RPMI8226 (cell line): Measurements from ENCODE around the gene ZBTB16.
A peak's percentile ranks its signal among the peaks of the same experiment; 100 is the strongest.

Experiments used
- DNase-seq: peaks from one replicate; pipeline ENCODE4 v3.0.0-alpha.2; 2015

Gene ZBTB16

GRCh38 chr11:114251815-114252337 lies 192.4 kb downstream of the ZBTB16 start:
- DNase-seq, result no peak

- no peak for DNase-seq
Measured at GRCh38 chr11:114252767-114253166, 193.3 kb downstream of the ZBTB16 start.

DNA sequence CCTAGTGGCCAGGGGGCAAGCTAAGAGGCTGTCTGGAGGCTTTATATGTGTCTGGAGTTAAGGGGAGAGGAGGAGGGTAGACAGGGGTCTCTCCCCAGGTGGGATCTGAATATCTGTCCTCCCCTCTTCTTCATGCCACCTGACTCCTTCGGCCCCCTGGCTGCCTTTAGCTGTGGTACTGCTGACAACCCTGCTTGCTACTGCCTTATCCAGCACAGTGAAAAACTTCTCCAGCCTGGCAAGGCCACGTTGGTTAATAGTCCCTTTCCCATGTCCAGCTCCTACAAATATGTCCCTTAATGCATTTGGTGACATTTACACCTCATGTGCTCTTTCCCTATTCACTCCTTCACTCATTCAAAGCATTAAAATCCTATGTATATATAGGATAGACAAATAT lies 194.3 kb downstream of the ZBTB16 start:
- no peak for DNase-seq

DNA sequence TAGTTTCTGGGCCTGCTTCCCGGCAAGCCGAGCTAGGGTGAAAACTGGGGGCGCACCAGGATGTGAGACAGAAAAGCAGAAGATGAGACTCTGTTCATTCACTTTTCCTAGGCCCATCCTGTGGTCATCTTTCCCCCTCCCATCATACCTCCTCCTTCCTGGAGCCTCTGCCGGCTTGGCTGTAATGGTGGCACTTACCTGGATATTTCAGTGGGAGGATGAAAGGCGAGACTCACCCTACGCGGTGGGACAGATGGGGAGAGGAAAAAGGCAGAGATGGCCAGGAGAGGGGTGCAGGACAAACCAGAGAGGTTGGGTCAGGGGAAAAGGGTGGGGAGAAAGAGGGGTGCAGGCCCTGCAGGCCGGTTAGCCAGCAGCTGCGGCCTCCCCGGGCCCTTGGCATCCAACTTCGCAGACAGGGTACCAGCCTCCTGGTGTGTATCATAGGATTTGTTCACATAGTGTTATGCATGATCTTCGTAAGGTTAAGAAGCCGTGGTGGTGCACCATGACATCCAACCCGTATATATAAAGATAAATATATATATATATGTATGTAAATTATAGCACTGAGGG lies 195.1 kb downstream of the ZBTB16 start:
- DNase-seq, result no peak

- DNase-seq, result no peak
Measured at GRCh38 chr11:114255289-114255688, 195.8 kb downstream of the ZBTB16 start.

- no peak for DNase-seq
Measured at GRCh38 chr11:114256176-114256966, 196.9 kb downstream of the ZBTB16 start.

DNA sequence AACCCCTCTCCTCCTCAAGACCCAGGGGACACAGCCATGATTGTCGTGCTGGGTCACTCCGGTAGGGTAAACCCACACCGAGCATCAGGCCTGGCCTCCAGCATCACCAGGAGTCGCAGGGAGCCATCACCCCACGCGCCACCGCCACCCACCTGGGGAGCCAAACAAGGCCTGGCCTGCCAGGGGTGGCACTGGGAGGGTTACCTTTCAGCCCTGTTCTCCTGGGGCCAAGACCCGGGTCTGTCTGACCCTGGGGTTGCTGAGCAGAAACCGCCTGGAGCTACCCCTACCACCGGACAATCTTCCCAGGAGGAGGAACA lies 197.4 kb downstream of the ZBTB16 start:
- DNase-seq, result no peak

DNA sequence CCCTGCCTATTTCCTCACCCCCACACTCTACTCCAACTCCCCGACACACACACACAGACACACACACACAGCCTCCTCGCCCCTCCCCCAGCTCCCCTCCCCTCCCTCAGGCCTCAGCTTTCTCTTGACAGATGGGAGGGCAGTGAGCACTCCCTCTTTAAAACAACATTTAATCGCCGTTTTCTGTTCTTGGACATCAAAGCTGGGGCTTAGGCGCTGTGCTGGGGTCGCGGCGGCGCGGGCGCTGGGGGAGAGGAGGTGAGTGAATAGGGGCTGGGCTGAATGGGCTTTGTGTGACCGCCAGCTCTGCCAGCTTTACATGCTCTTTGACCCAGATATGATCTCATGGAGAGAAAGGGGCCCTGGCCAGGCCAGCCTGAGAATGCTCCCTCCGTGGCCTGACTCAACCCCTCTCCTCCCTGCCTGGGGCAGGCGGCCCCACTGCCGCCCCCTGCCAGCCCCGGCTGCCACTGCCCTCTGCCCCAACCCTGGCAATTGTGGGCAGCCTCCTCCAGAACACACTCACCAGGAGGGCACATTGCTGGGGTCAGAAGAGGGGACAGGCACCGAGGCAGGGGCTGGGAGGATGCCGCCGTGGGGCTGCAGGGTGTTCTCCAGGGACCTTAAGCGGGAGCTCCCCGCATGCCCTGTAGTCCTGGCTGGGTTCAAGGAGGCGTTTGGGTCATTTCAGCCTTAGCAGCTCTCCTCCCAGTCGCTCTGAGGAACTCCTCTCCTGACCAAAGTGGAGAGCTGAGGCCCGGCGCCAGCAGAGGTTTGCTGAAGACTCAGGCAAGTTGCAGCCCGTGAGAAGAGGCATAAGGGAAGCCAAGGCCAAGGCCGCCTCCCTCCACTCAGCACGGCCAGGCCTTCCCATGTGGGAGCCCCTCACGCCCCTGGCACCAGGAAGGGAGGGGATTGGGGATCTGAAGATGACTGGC lies 198.4 kb downstream of the ZBTB16 start:
- DNase-seq, result no peak

- no peak for DNase-seq
Measured at GRCh38 chr11:114258696-114259095, 199.2 kb downstream of the ZBTB16 start.

GRCh38 chr11:114259124-114259526 lies 199.6 kb downstream of the ZBTB16 start:
- no peak for DNase-seq

DNA sequence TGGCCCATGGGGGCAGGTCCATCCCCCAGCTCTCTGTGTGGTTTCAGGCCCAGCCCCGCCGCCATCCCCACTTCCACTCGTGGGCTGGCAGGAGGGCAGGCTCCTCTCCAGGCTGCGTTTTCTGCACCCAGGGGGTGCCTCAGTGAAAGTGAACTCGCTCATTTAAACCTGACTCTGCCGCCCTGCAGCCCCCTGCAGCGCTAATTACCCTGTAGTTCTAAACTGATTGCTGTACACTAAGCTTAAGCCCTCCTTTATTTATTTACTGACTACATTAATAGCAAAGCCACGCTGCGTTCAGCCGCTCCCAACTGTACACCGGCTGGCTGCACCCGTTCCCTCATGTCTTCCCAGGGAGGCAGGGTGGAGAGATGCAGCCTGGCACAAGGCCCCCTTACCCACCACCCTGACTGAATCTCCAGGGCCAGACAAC lies 200.1 kb downstream of the ZBTB16 start:
- no peak for DNase-seq

GRCh38 chr11:114260077-114260476 lies 200.6 kb downstream of the ZBTB16 start:
- DNase-seq, result no peak

DNA sequence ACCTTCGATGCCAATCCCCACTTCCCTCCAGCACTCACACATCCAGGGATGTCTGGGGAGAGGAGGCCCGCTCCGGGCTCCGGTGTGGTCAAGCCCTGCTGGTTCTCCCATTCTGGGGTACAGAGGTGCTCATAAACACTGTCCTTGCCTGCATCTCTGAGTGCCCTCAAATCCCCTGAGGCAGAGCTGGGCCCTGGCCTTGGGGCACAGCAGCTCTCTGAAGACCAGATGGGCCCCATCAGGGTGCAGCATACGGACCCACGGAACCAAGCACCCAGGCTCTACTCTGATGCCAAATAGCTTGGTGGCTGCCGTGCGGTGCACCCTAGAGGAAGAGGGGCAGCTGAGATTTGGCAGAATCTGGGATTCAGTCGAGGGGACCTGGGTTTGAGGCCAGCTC lies 201.0 kb downstream of the ZBTB16 start:
- DNase-seq, result no peak

GRCh38 chr11:114261791-114262190 lies 202.3 kb downstream of the ZBTB16 start:
- no peak for DNase-seq

- peak; percentile 31 for DNase-seq
Measured at GRCh38 chr11:114262681-114263512, 203.4 kb downstream of the ZBTB16 start.

- DNase-seq, result no peak
Measured at GRCh38 chr11:114263513-114264170, 204.1 kb downstream of the ZBTB16 start.

DNA sequence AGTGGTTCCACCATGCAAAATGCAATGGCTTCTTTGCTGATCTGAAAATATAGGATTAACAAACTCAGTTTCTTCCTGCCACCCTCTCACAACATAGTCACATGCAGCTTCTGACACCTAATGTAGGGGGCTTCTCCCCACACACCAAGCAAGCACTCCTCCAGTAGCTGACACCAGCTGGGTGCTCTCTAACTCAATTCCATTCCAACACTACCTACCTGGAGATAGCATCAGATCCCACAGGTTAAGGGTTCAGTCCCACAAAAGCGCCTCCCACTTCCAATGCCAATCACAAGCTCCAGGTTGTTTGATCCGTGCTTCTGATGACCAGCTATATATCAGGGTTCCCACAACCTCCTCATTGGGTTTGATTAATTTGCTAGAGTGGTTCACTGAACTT lies 204.9 kb downstream of the ZBTB16 start:
- no peak for DNase-seq

GRCh38 chr11:114265122-114265878 lies 205.8 kb downstream of the ZBTB16 start:
- DNase-seq, result no peak

- no peak for DNase-seq
Measured at GRCh38 chr11:114269498-114269897, 210.0 kb downstream of the ZBTB16 start.

DNA sequence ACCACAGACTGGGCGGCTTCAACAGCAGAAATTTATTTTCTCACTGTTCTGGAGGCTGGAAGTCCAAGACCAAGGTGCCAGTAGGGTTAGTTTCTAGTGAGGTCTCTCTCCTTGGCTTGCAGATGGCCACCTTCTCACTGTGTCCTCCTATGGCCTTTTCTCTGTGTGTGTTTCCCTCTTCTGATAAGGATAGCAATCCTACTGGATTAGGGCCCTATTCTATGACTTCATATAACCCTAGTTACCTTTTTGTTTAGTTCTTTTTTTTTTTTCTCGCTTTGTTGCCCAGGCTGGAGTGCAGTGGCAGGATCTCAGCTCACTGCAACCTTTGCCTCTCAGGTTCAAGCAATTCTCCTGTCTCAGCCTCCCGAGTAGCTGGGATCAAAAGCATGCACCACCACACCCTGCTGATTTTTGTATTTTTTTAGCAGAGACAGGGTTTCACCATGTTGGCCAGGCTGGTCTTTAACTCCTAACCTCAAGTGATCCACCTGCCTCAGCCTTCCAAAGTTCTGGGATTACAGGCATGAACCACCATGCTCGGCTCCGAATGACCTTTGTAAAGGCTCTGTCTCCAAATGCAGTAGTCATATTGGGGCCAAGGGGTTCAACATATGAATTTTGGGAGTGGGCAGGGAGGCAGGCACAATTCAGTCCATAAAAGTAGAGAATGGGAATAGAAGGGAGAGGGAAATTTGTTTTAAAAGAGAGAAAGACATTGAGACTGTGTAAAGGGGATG lies 211.2 kb downstream of the ZBTB16 start:
- DNase-seq, result no peak
